Esophagus squamous epithelium (tissue), 5 donors: ENCODE data around the gene PI4KB. TPM values are rescaled to one million over a fixed set of nuclear protein-coding genes. Genes with fewer than 3 reads are reported as not detected.
A peak's percentile ranks its signal among the peaks of the same experiment; 100 is the strongest.

Experiments used
- DNase-seq: peaks from one replicate; lab custom pipeline; 2025; lab: John Stamatoyannopoulos, UW
- H3K27ac ChIP-seq, 4 donors: fragments of 200-600 bp; sonication (generic); one replicate each; pipeline ENCODE4 v1.5.1; 2016 to 2019; ENCODE audit warnings: mild to moderate bottlenecking in 1 of 4
- H3K27me3 ChIP-seq, 4 donors: fragments of 200-600 bp; sonication (generic); 1 replicate in 3 of 4; 2 replicates in 1 of 4; pipeline versions ENCODE4 v1.5.1 to v1.6.0; 2017 to 2021; ENCODE audit warnings: antibody characterized with exemption in 1 of 4
- H3K36me3 ChIP-seq, 3 donors: fragments of 200-600 bp; sonication (generic); one replicate each; pipeline ENCODE4 v1.5.1; 2016 to 2019
- H3K4me1 ChIP-seq, 3 donors: fragments of 200-600 bp; sonication (generic); one replicate each; pipeline ENCODE4 v1.5.1; 2017 to 2019
- H3K4me3 ChIP-seq, 4 donors: fragments of 200-600 bp; sonication (generic); 1 replicate in 3 of 4; 2 replicates in 1 of 4; pipeline ENCODE4 v1.5.1; 2016 to 2019; ENCODE audit warnings: mild to moderate bottlenecking in 2 of 4, moderate library complexity in 1 of 4
- H3K9me3 ChIP-seq, 3 donors: fragments of 200-600 bp; sonication (generic); one replicate each; pipeline ENCODE4 v1.5.1; 2016 to 2019
- POLR2A ChIP-seq, 4 donors: fragments of 450-650 bp; IDR thresholded peaks; one replicate each; pipeline ENCODE4 v1.6.1; 2017; ENCODE audit warnings: antibody characterized with exemption in 4 of 4, mild to moderate bottlenecking in 4 of 4, moderate library complexity in 3 of 4
- WGBS, 2 donors: methylation state at CpG; one replicate each; pipeline ENCODE4 v1.1.5; 2018; 5-methylcytosine and 5-hydroxymethylcytosine counted together
- intact Hi-C: fragments of 100-400 bp; cut with DNase I; formaldehyde crosslinking; loops from one replicate; pipeline ENCODE4 v1.15.0; 2022
- total RNA-seq, 4 donors: library from RNA; depleted of rRNA; stranded (reverse); fragments of >200 nt; gene quantifications; one replicate each; pipeline ENCODE4 v1.1.0, GENCODE V29; 2016
- TF ChIP-seq, protein P1 (sequence below), 6 experiments: fragments of 450-650 bp in 4 of 6; fragments of 200-600 bp in 2 of 6; sonication (generic) in 2 of 6; IDR thresholded peaks; one replicate each; pipeline ENCODE4 v1.5.1; 2016 to 2019; ENCODE audit warnings: antibody characterized with exemption in 6 of 6, mild to moderate bottlenecking in 4 of 6, moderate library complexity in 4 of 6
- donor health status: DM: yes; HTN: yes; CAD: no.

Gene PI4KB
- total RNA-seq, 4 donors from 2014 or later = 34.0 to 63.4 (median 56.0) TPM

DNA sequence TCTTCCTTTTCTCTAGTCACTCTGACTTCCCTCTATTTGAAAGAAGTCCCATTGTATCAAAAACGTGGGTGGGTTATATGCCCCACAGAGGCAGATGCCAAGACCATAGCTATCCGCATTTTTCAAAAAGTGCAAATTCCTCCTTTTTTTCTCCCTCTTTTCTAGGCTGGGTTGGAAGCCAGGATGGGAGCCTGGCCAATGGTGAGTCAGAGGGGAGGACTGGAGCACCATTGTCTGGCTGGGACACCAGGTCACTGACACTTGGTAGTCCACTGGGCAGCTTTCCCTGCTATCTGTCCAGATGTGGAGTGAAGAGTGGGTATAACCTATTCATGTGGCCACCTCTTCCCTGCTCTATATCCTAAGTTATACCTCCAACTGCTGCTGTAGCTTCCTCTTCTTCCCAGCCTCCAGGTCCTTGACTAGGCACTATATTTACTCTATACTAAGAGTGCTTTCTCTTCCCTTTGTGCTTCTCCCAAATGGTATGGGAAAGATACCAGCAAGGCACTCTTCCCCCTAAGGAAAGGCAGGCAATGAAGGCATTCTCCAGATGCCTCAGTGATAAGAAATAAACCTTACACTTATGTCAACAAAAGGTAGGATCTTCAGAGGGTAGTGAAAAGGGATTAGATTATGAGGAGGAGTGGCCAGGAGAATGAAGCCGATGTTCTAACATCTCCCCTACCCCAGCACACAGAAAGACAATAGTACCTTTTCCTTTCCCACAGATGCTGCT lies 12.9 kb downstream of the PI4KB start:
- Histone ChIP-seq H3K4me3 (no peak overlapping the region), H3K27me3 (no peaks in the 10 kb centered on the region), H3K9me3 (no peaks in the 10 kb centered on the region), H3K27ac (peak overlapping the region; percentile 8 to 88 (median 67)), H3K4me1 (peaks cover 36 to 66% (median 50%) of the 10 kb centered on the region in 3 donors), H3K36me3 (peaks cover 9 to 80% (median 18%) of the 10 kb centered on the region in 3 donors)
- TF ChIP-seq, protein P1, sequence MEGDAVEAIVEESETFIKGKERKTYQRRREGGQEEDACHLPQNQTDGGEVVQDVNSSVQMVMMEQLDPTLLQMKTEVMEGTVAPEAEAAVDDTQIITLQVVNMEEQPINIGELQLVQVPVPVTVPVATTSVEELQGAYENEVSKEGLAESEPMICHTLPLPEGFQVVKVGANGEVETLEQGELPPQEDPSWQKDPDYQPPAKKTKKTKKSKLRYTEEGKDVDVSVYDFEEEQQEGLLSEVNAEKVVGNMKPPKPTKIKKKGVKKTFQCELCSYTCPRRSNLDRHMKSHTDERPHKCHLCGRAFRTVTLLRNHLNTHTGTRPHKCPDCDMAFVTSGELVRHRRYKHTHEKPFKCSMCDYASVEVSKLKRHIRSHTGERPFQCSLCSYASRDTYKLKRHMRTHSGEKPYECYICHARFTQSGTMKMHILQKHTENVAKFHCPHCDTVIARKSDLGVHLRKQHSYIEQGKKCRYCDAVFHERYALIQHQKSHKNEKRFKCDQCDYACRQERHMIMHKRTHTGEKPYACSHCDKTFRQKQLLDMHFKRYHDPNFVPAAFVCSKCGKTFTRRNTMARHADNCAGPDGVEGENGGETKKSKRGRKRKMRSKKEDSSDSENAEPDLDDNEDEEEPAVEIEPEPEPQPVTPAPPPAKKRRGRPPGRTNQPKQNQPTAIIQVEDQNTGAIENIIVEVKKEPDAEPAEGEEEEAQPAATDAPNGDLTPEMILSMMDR (IDR thresholded peaks at IDR 0.05) = no peak
- no peak for TF ChIP-seq POLR2A (IDR thresholded peaks at IDR 0.05)
- 30 to 55% methylated on average over 3 of the region's 3 CpGs for WGBS, 2 donors
- intact Hi-C loops = no loop called here
- DNase-seq = no peak

DNA sequence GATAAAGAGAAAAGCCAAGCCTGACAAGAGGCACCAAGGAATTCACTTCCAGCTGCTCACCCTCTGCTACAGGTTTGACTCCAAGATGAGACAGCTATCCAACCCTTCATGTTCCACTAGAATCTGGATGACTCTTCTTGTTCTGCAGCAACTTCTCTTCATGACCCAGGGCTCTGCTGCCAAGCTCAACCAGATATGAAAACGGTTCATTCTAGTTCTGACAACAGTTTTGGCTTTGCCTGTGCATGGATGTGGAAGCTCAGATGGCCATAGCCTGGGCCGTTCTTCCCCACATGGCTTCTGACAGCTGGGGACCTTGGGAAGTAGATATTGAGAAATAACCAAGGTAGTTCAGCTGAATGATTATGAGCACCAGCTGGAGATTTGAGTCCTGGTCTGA lies 13.7 kb downstream of the PI4KB start:
- DNase-seq = no peak
- no peaks in the 10 kb centered on the region for H3K9me3 ChIP-seq
- TF ChIP-seq, protein P1 (IDR thresholded peaks at IDR 0.05) = no peak
- no peak for TF ChIP-seq POLR2A (IDR thresholded peaks at IDR 0.05)
- H3K4me3 ChIP-seq = no peak overlapping the region
- H3K4me1 ChIP-seq = peaks cover 36 to 61% (median 50%) of the 10 kb centered on the region in 3 donors
- WGBS, 2 donors = 31 to 50% methylated on average over 2 of the region's 2 CpGs
- no peaks in the 10 kb centered on the region for H3K27me3 ChIP-seq
- H3K36me3 ChIP-seq = peaks cover 9 to 80% (median 24%) of the 10 kb centered on the region in 3 donors
- intact Hi-C loops = no loop called here
- H3K27ac ChIP-seq = peak overlapping the region; percentile 8 to 88 (median 67)

DNA sequence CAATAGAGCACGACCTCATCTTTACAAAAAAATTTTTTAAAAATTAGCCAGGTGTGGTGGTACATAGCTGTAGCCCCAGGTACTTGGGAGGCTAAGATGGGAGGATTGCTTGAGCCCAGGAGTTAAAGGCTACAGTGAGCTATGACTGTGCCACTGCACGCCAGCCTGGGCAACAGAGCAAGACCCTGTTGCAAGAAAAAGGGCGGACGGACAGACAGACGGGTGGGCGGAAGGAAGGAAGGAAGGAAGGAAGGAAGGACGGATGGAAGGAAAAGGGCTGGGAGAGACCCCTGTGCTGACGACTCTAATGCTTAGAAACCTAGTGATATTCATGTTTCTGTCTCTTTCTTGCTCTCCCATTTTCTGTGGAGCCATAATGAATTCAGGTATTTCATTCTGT lies 14.4 kb downstream of the PI4KB start:
- WGBS, 2 donors = 83 to 87% methylated on average over 8 of the region's 8 CpGs
- H3K27me3 ChIP-seq = no peaks in the 10 kb centered on the region
- peaks cover 9 to 80% (median 31%) of the 10 kb centered on the region in 3 donors for H3K36me3 ChIP-seq
- H3K27ac ChIP-seq = peak overlapping the region in 3 of 4 donors; percentile 74 to 88 (median 84)
- intact Hi-C loops = no loop called here
- no peak for TF ChIP-seq POLR2A (IDR thresholded peaks at IDR 0.05)
- TF ChIP-seq, protein P1 (IDR thresholded peaks at IDR 0.05) = no peak
- DNase-seq = no peak
- no peaks in the 10 kb centered on the region for H3K9me3 ChIP-seq
- peaks cover 36 to 61% (median 50%) of the 10 kb centered on the region in 3 donors for H3K4me1 ChIP-seq
- H3K4me3 ChIP-seq = no peak overlapping the region

- Histone ChIP-seq H3K4me3 (no peak overlapping the region), H3K27ac (peak overlapping the region; percentile 66 to 88 (median 79)), H3K4me1 (peaks cover 36 to 61% (median 50%) of the 10 kb centered on the region in 3 donors), H3K9me3 (no peaks in the 10 kb centered on the region), H3K36me3 (peaks cover 10 to 80% (median 35%) of the 10 kb centered on the region in 3 donors), H3K27me3 (no peaks in the 10 kb centered on the region)
- TF ChIP-seq, protein P1 (IDR thresholded peaks at IDR 0.05) = no peak
- no peak for TF ChIP-seq POLR2A (IDR thresholded peaks at IDR 0.05)
- WGBS, 2 donors = 65 to 71% methylated on average over 4 of the region's 4 CpGs
- no peak for DNase-seq
- intact Hi-C loops = no loop called here
Observed at GRCh38 chr1:151312411-151312810, 14.8 kb downstream of the PI4KB start.

DNA sequence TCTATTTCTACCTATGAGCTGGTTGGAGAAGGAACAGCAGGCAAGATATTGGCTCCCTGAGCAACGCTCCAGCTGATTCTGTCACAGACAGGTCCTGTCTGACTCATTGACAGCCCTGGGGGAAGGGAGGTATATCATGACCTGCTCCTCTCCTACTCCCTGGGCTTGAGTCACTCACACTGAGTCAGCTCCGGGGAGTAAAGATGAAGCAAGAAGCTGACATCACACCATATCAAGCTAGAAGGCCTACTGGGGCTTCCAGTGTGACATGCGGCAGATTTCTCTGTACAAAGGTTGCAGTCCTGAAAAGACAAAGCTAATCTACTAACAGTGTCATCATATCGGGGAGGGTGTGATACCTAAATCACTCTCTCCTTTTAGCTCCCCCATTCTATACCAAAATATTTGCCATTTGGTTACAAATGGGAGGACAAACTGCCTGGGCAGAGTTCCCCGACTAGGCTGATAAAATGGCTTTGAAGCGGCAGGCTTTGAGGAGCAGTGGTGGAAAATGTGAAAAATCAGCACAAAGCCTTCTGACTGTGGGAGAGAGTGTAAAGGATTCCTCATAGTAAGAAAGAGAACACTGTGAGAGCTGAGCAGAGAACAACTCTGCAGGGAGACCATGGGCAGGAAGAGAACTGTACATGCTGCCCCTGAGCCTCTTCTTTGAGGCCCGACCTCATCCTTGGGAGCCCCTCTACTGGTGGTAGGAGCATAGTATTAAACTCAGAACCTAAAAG lies 15.5 kb downstream of the PI4KB start:
- Histone ChIP-seq H3K36me3 (peaks cover 17 to 80% (median 40%) of the 10 kb centered on the region in 3 donors), H3K27ac (peak overlapping the region; percentile 66 to 88 (median 79)), H3K27me3 (no peaks in the 10 kb centered on the region), H3K4me3 (no peak overlapping the region), H3K4me1 (peaks cover 36 to 61% (median 50%) of the 10 kb centered on the region in 3 donors), H3K9me3 (no peaks in the 10 kb centered on the region)
- TF ChIP-seq, protein P1 (IDR thresholded peaks at IDR 0.05) = no peak
- no peak for TF ChIP-seq POLR2A (IDR thresholded peaks at IDR 0.05)
- 21 to 32% methylated on average over 4 to 6 of the region's 7 CpGs for WGBS, 2 donors
- intact Hi-C loops = no loop called here
- peak; percentile 19 for DNase-seq
